HG03108 (cell line): Measurements from ENCODE around the gene COA4.

Experiments used
- ATAC-seq: cut with Tn5 transposase; IDR thresholded peaks from one replicate; pipeline ENCODE4 v1.9.1; 2021; ENCODE audit warnings: moderate library complexity; ENCODE audit not compliant: unreplicated experiment

COA4 gene

GRCh38 chr11:73866095-73866579 lies 10.5 kb downstream of the COA4 start:
- no peak for ATAC-seq

DNA sequence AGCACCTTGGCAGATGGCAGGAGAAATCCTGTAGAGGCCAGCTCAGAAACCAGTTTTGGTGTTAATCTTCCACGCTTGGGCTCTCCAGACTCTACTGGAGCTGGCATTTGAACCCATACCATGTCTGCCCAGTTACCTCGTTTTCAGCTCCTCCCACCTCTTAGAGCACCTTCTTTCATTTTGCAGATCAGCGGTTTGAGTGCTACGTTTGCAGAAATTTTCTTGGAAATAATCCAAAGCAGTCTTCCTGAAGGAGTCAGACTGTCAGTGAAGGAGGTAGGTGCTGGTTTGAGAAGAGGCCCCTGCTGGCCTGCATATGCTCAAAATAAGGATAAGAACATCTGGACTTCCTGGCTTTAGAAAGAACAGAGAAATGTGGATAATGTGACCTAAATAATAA lies 13.7 kb downstream of the COA4 start:
- ATAC-seq, result no peak

- no peak for ATAC-seq
Measured at GRCh38 chr11:73860202-73860601, 16.4 kb downstream of the COA4 start.

- no peak for ATAC-seq
Measured at GRCh38 chr11:73859671-73860070, 17.0 kb downstream of the COA4 start.

DNA sequence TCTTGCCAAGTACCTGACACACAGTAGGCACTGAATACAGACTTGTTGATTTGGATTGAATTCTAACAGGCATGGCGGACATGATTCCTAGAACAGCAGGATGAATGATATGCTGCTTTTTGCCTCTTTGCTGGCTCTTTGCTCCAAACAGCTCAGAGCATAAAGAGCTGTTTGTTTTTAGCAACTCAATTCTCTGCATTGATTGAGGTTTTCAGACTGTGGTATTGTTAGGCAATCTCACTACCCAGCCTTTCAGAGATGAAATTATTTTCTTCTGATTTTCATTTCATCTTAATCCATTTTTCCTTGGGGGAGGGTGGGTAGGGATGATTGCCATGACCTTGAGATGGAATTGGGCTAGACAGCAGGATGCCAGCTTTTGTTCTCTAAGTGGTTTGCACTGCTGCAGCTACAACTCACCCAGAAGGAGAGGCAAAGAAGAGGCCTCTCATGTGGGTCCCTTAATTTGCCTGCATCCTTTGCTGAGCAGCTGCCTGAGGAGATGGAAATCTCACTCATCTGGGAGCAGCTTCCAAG lies 20.5 kb downstream of the COA4 start:
- ATAC-seq, result no peak

GRCh38 chr11:73854680-73855079 lies 22.0 kb downstream of the COA4 start:
- no peak for ATAC-seq

DNA sequence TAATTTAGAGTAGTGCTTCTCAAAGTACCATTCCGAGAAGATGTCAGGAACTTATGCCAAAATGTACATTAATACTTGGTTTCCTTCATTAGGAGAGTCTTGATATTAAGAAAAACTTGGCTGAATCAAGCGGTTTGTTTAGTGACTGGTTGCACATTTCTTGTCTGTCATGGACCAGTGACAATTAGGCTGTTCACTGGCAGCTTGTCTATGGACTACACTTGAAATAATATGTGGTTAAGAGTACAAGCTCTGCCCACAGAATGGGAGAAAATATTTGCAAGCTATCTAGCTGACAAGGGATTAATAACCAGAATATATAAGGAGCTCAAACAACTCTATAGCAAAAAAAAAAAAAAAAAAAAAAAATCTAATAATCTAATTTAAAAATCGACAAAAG lies 24.6 kb downstream of the COA4 start:
- ATAC-seq, result no peak

DNA sequence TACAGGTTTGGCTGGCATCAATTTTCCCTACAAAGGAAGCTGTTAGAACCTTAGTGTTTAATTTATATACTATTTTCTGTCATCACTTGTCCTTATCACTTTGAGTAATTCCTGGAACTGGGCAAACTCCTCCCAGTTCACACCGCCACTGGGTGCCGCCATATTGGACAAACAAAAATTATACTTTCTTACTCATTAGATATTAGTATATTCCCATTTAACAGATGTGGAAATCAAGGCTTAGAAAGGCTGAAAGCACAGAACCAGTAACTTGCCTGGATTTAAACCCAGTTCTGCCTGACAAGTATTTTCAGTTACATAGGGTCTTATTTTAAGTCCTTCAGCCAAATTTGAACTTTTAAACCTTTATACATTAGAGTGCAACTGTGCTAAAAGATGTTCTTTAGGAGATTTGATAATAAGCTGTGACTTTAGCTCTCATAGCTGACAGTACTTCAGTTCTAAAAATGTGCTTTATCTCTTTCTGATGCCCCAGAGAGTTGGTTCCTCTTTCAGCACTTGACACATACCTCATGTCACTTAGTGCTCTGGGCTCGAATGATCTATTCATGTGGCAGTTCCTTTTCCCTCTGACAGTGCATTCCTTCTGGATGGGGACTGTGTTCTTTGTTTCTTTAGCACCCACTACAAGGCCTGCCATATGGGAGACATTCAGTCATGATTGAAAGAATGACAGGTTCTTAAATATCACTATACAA lies 25.4 kb downstream of the COA4 start:
- no peak for ATAC-seq

DNA sequence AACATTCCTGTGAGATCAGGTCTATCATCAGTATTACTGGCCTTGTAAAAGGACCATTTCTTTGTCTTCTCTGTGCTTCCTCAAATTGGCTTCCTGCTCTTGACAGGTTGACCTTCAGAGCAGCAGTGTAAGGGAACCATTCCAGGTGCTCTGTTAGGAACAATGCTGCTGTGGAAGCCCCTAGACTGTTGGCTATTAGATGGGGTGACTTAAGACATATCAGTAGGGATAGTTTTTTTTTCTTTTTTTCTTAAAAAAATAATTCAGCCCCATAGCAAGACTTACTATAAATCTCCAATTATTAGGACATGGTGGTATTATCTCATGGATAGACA lies 37.6 kb downstream of the COA4 start:
- ATAC-seq, result no peak

- no peak for ATAC-seq
Measured at GRCh38 chr11:73838443-73839122, 38.1 kb downstream of the COA4 start.

- ATAC-seq, result no peak
Measured at GRCh38 chr11:73833067-73833466, 43.6 kb downstream of the COA4 start.

- no peak for ATAC-seq
Measured at GRCh38 chr11:73830261-73830660, 46.4 kb downstream of the COA4 start.
